Stimulated activated naive B cell treated with anti-CD40 and anti-IgM and Interleukin-4, amounts not matched to agents 10 μg/mL and 1 μg/mL and 100 μg/mL, for 72 hours (primary cell): Measurements from ENCODE around the gene POLR2I.

ENCODE experiments used
- ATAC-seq, 2 donors: fragments of 150-1000 bp; cut with Tn5 transposase; replicated peaks; 2 replicates each; pipeline ENCODE4 v1.10.0; 2021; ENCODE audit warnings: moderate library complexity in 1 of 2
- DNase-seq: peaks from one replicate; pipeline ENCODE4 v3.0.0; 2021
- H3K27ac Mint-ChIP-seq: one replicate; pipeline ENCODE4 v1.8.0; 2022; ENCODE audit warnings: mild to moderate bottlenecking, mixed read lengths
- H3K27me3 Mint-ChIP-seq, 2 donors: one replicate each; pipeline ENCODE4 v1.8.0; 2022; ENCODE audit warnings: mixed read lengths in 2 of 2
- H3K36me3 Mint-ChIP-seq, 2 donors: one replicate each; pipeline ENCODE4 v1.8.0; 2022; ENCODE audit warnings: mixed read lengths in 2 of 2, mild to moderate bottlenecking in 1 of 2
- H3K4me1 Mint-ChIP-seq, 2 donors: one replicate each; pipeline ENCODE4 v1.8.0; 2022; ENCODE audit warnings: mixed read lengths in 2 of 2, mild to moderate bottlenecking in 1 of 2
- H3K4me3 Mint-ChIP-seq, 2 donors: one replicate each; pipeline ENCODE4 v1.8.0; 2022; ENCODE audit warnings: mild to moderate bottlenecking in 2 of 2, mixed read lengths in 2 of 2, moderate library complexity in 1 of 2
- H3K9me3 Mint-ChIP-seq, 2 donors: one replicate each; pipeline ENCODE4 v1.8.0; 2022; ENCODE audit warnings: mixed read lengths in 2 of 2, mild to moderate bottlenecking in 1 of 2

POLR2I gene

DNA sequence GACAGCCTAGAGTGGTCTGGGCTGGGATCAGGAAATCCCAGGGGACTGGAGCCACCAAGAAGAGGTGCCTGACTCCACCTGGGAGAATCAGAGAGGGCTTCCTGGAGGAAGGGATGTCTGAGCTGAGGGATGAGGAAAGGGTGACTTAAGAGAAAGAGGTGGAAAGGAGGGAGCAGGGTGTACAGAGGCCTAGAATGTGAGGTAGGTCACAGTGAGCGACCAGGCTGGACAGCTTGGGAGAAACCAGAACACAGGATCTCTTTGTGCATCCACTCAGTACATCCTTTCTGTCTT is 1.6 kb upstream of the POLR2I start:
- peaks cover 35 to 55% of the 10 kb centered on the region in 2 donors for H3K4me1 Mint-ChIP-seq
- H3K27ac Mint-ChIP-seq: peak overlapping the region; percentile 99
- DNase-seq (no peak), ATAC-seq (no peak)
- peaks cover 34 to 62% of the 10 kb centered on the region in 2 donors for H3K36me3 Mint-ChIP-seq
- no peaks in the 10 kb centered on the region for H3K9me3 Mint-ChIP-seq
- H3K4me3 Mint-ChIP-seq: peak overlapping the region; percentile 94 to 98
- H3K27me3 Mint-ChIP-seq: no peaks in the 10 kb centered on the region

DNA sequence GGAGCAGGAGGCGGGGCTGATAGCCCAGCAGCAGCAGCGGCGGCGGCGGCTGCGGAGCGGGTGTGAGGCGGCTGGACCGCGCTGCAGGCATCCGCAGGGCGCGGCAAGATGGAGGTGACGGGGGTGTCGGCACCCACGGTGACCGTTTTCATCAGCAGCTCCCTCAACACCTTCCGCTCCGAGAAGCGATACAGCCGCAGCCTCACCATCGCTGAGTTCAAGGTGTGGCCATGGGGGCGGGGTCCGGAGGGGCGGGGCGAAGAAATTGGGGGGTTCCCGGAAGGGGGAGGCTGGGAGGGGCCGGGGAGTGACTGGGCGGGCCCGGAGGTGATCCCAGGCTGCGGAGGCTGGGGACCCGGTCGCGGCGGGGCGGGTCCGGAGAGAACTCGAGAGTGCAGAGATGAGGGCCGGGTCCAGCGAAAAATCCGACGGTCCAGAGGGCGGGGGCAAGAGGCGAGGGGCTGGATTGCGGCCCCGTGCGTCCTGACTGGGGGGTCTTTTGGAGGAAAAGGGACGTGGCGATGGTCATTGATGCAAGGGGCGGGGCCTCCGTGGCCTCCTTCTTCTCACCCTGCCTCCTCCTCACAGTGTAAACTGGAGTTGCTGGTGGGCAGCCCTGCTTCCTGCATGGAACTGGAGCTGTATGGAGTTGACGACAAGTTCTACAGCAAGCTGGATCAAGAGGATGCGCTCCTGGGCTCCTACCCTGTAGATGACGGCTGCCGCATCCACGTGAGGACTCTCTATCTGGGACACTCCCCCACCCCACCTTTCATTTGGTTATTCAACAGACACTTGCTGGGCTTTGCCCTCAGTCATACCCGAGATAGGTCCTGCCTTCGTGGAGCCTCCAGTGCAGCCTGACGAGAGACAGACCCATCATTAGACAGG is 1.0 kb upstream of the POLR2I start, which contains the start of gene TBCB:
Gene TBCB (plus strand): TSS at position 16 of the 891 bp plus-strand sequence. CDS start 93 bp downstream, at position 109.
- Mint-ChIP-seq H3K4me3 (peak within 1 kb of the TSS; percentile 94 to 98), H3K27ac (peak within 1 kb of the TSS; percentile 99), H3K27me3 (no peaks in the 10 kb centered on the region), H3K9me3 (no peaks in the 10 kb centered on the region), H3K36me3 (peaks cover 30 to 61% of the 10 kb centered on the region in 2 donors), H3K4me1 (peaks cover 35 to 55% of the 10 kb centered on the region in 2 donors)
- ATAC-seq (peak; percentile 58 to 62), DNase-seq (no peak)

DNA sequence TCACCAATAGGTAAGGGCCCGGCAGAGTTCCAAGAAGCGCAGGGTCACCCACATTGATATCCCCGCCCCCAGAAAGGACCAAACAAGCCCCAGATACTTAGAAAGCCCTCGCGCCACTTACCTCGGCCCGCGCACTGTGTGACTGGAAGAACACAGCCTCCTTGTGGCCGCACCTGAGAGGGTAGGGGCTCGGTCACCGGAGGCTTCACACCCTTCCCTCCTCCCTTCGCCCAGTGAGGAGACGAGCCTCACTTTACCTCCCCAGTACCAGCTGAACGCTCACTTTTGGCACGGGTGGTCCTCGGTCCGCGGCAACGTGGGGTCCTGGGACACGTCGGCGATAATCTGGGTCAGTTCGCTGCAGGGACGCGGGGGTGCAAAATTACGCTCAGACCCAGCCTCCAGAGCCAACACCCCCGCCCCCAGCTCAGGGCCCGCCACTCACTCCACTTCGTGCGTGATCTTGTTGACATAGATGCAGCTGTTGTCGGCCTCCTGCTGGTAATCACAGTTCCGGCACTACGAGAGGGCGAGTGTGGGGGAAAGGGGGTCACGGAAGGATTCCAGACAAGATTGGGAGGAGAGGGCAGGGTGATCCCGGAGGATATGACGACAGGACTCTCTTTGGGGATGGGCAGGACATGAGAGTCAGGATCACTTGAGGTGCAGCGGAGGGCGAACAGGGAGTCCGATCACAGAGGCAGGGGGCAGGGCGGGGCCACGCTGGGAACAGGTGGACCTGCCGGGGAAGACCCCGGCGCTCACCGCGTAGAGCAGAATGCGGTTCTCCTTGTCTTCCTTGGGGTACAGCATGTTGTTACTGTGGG is 568 bp downstream of the POLR2I start:
- Mint-ChIP-seq H3K4me1 (peaks cover 35 to 44% of the 10 kb centered on the region in 2 donors), H3K36me3 (peaks cover 20 to 50% of the 10 kb centered on the region in 2 donors), H3K4me3 (peak overlapping the region; percentile 94 to 98), H3K27ac (peak overlapping the region; percentile 99), H3K27me3 (no peaks in the 10 kb centered on the region), H3K9me3 (no peaks in the 10 kb centered on the region)
- DNase-seq: no peak
- ATAC-seq: peak; percentile 1 to 2

DNA sequence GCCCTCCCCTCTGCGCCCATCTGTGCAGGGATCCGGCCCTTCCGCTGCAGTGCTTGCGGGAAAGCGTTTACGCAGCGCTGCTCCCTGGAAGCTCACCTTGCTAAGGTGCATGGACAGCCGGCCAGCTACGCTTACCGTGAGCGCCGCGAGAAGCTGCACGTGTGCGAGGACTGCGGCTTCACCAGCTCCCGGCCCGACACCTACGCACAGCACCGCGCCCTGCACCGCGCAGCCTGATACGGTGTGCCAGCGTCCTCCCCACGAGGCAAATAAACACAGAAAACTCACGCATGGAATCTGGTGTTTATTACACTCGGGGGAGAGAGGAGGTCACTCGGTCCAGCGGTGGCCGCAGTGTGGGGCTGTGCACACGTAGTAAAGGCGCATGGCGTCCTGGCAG is 1.2 kb downstream of the POLR2I start:
- H3K4me1 Mint-ChIP-seq: peaks cover 33 to 41% of the 10 kb centered on the region in 2 donors
- DNase-seq (no peak), ATAC-seq (no peak)
- peak overlapping the region; percentile 94 to 98 for H3K4me3 Mint-ChIP-seq
- H3K27ac Mint-ChIP-seq: peak overlapping the region; percentile 76
- H3K27me3 Mint-ChIP-seq: no peaks in the 10 kb centered on the region
- H3K36me3 Mint-ChIP-seq: peaks cover 20 to 50% of the 10 kb centered on the region in 2 donors
- H3K9me3 Mint-ChIP-seq: no peaks in the 10 kb centered on the region

DNA sequence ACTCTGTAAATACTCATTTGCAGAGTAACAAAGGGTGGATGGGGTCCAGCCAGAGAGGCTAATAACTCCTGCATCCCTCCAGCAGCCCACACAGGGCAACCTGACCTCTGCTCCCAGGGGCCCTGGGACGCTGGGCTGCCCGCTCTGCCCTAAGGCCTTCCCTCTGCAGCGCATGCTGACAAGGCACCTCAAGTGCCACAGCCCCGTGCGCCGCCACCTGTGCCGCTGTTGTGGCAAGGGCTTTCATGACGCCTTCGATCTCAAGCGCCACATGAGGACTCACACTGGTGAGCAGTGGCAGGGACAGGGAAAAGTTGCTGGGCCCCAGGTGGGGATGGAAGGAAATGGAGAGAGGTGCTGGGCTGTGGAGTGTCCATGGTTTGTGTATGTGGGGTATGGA is 2.0 kb downstream of the POLR2I start:
- Mint-ChIP-seq H3K27ac (peak overlapping the region; percentile 11), H3K36me3 (peaks cover 17 to 50% of the 10 kb centered on the region in 2 donors), H3K4me3 (peak overlapping the region; percentile 94 to 98), H3K4me1 (peaks cover 31 to 41% of the 10 kb centered on the region in 2 donors), H3K9me3 (no peaks in the 10 kb centered on the region), H3K27me3 (no peaks in the 10 kb centered on the region)
- ATAC-seq: no peak
- no peak for DNase-seq

DNA sequence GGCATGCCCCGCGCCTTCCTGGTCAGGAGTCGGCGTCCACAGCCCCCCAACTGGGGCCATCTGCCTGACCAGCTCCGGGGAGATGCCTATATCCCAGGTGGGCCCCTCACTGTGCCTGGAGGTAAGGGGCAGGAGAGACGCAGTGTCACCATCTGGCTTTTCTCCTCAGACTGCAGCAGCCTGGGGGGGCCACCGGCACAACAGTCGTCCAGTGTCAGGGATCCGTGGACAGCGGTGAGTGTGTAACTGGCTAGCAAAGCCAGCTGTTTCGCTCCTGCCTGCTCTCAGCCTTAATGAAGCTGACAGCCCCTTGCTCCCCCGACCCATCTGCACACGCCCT is 3.5 kb downstream of the POLR2I start:
- Mint-ChIP-seq H3K36me3 (peaks cover 15 to 50% of the 10 kb centered on the region in 2 donors), H3K9me3 (no peaks in the 10 kb centered on the region), H3K4me3 (no peak overlapping the region), H3K27ac (no peak overlapping the region), H3K4me1 (peaks cover 24 to 29% of the 10 kb centered on the region in 2 donors), H3K27me3 (no peaks in the 10 kb centered on the region)
- DNase-seq (no peak), ATAC-seq (no peak)

DNA sequence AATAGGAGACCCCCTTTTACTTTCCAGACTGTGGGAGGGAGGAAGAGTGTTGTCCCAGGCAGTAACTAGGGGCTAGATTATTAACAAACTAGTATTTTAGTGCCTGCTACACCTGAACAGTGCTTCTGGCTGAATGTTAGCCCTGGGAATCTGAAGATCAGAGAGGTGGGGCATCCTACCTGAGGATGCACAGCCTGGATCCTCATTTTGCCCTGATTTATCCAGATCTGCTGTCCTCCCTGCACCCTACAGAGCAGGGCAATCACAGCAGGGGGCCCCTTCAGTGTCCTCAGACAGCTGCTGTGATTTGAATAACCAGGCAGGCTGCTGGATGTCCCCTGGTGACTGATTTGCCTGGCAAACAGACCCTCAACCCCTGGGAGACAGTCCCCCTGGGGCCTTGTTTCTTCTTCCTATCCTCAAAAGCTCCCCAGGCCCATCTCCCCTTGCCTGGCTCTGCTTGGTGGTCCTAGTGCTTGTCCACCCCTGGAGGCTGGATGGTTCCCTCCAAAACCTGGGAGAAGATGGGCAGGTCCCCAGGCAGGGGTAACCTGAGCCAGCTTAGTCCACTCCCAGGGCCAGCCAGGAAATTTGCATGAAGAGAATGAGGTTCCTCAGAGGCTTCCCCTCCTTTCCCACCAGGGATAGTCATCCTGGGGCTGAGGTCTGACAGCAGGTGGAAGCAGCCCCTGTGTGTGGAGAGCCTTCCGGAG is 4.0 kb downstream of the POLR2I start, which contains the start of gene OVOL3:
Gene OVOL3 (plus strand): TSS at position 657 of the 713 bp plus-strand sequence. CDS start 60 bp downstream, outside the sequence.
- no peak for ATAC-seq
- no peaks in the 10 kb centered on the region for H3K27me3 Mint-ChIP-seq
- no peaks in the 10 kb centered on the region for H3K9me3 Mint-ChIP-seq
- H3K4me3 Mint-ChIP-seq: no peak within 1 kb of the TSS
- H3K4me1 Mint-ChIP-seq: peaks cover 18 to 23% of the 10 kb centered on the region in 2 donors
- H3K27ac Mint-ChIP-seq: no peak within 1 kb of the TSS
- no peak for DNase-seq
- H3K36me3 Mint-ChIP-seq: peaks cover 13 to 51% of the 10 kb centered on the region in 2 donors

DNA sequence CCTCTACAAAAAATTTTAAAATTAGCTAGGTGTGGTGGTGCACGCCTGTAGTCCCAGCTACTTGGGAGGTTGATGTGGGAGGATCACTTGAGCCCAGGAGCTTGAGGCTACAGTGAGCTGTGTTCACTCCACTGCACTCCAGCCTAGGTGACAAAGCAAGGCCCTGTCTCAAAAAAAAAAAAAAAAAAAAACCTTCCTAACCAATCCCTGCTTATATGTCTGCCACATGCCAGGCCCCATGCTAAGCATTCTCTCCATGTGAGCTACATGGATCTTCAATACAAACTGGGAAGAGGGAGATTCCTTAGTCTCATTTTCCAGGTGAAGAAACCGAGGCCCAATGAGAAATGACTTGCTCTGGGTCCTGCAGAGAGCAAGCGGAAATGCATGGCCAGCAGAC is 6.0 kb downstream of the POLR2I start:
- H3K9me3 Mint-ChIP-seq: no peaks in the 10 kb centered on the region
- no peak overlapping the region for H3K4me3 Mint-ChIP-seq
- H3K4me1 Mint-ChIP-seq: peaks cover 10 to 11% of the 10 kb centered on the region in 2 donors
- DNase-seq (no peak), ATAC-seq (no peak)
- H3K27ac Mint-ChIP-seq: no peak overlapping the region
- H3K27me3 Mint-ChIP-seq: no peaks in the 10 kb centered on the region
- peaks cover 13 to 44% of the 10 kb centered on the region in 2 donors for H3K36me3 Mint-ChIP-seq

DNA sequence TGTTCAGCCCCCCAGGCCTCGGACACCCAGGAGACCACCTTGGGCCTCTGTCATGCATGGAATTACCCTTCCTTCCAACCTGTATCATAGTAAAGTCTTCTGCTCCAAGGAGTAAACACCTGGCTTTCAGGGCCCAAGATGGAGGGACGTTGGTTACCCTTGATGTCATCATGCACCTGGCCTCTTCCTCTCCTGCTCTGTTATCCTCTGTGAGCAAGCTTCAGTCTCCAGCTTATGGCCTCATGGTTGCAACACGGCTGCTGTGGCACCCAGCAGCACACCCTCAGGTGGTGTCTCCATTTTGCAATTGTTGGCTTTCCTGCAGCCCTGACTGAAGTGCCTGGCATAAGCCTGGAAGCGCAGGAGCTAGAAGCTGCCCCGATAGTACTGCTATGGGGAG is 7.7 kb downstream of the POLR2I start:
- no peaks in the 10 kb centered on the region for H3K9me3 Mint-ChIP-seq
- H3K36me3 Mint-ChIP-seq: peaks cover 12 to 44% of the 10 kb centered on the region in 2 donors
- H3K4me3 Mint-ChIP-seq: no peak overlapping the region
- H3K27ac Mint-ChIP-seq: no peak overlapping the region
- H3K4me1 Mint-ChIP-seq: peaks cover 0 to 3% of the 10 kb centered on the region in 2 donors
- ATAC-seq: no peak
- H3K27me3 Mint-ChIP-seq: no peaks in the 10 kb centered on the region
- DNase-seq: no peak

DNA sequence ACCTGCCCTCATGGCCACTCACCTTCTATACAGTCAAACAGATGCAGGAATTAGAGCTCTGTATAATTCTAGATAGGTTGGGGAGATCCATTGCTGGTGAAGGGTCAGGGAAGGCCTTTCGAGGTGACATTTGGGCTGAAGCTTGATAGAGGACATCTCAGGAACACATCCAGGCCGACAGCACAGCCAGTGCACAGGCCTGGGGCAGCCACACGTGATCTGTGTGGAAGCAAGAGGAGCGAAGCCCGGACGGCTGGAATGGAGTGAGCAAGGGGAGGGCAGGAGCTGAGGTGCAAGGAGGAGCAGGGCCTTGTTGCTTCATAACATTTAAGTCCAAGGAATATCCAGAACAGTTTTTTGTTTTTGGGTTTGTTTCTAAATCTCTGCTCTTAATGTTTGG is 8.2 kb downstream of the POLR2I start:
- no peak for ATAC-seq
- H3K27ac Mint-ChIP-seq: peak overlapping the region; percentile 65

DNA sequence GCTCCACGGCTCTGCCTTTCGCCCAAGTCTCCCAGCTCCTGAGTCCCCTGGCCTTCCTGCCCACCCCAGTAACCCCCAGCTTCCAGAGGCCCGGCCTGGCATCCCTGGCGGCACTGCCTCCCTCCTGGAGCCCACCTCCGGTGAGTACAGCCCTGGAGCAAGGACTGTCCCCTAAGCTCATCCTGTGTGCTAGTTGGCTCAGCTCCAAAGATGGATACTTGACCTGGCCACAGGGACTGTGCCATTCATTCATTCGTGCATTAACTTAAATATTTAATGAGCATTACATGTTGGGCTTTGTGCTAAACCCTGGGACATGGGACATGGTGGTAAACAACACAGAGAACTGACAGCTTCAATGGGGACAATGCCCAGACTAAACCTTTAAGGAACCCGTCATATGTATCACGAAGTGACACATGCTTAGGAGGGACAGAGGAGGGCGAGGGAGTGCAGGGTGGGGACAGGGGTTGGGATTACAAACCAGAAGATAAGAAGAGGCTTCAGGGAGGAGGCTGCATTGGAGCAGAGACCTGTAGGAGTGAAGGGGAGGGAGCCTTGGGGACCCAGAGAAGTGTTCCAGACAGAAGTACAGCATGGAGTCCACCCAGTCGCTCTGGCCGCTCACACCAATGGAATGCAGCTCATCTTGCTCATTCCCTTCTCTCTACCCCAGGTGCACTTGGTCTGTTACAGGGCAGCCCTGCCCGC is 10.7 kb downstream of the POLR2I start:
- Mint-ChIP-seq H3K27ac (no peak overlapping the region), H3K4me3 (no peak overlapping the region)

More for the DNA sequence above, 8.2 kb downstream of the POLR2I start:
- no peak for DNase-seq
- peaks cover 0 to 2% of the 10 kb centered on the region in 2 donors for H3K4me1 Mint-ChIP-seq
- no peaks in the 10 kb centered on the region for H3K9me3 Mint-ChIP-seq
- H3K27me3 Mint-ChIP-seq: no peaks in the 10 kb centered on the region
- H3K4me3 Mint-ChIP-seq: no peak overlapping the region
- H3K36me3 Mint-ChIP-seq: peaks cover 12 to 41% of the 10 kb centered on the region in 2 donors

DNA sequence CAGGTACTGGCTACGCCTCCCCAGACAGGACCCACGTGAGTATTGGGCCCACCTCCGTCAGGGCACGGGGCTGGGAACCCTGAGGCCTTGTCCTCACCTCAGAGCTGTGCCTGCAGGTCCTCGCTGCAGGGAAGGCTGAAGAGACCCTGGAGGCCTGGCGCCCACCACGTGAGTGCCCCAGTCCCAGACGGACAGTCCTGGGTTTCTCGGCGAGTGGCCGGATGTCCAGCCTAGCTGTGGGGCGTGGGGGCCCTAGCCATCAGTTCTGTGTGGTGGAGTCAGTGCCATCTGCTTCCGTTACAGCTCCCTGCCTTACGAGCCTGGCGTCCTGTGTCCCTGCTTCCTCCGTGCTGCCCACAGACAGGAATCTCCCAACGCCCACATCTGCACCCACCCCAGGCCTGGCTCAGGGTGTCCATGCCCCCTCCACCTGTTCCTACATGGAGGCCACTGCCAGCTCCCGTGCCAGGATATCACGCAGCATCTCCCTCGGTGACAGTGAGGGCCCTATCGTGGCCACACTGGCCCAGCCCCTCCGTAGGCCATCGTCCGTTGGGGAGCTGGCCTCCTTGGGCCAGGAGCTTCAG is 11.5 kb downstream of the POLR2I start:
- H3K27me3 Mint-ChIP-seq: no peaks in the 10 kb centered on the region
- peaks cover 0 to 1% of the 10 kb centered on the region in 2 donors for H3K4me1 Mint-ChIP-seq
- no peak for ATAC-seq
- no peak for DNase-seq
- H3K9me3 Mint-ChIP-seq: no peaks in the 10 kb centered on the region
- H3K4me3 Mint-ChIP-seq: no peak overlapping the region
- peaks cover 10 to 27% of the 10 kb centered on the region in 2 donors for H3K36me3 Mint-ChIP-seq
- peak overlapping the region; percentile 5 for H3K27ac Mint-ChIP-seq

More for the DNA sequence above, 10.7 kb downstream of the POLR2I start:
- no peaks in the 10 kb centered on the region for H3K9me3 Mint-ChIP-seq
- ATAC-seq (no peak), DNase-seq (no peak)
- peaks cover 0 to 1% of the 10 kb centered on the region in 2 donors for H3K4me1 Mint-ChIP-seq
- H3K27me3 Mint-ChIP-seq: no peaks in the 10 kb centered on the region
- H3K36me3 Mint-ChIP-seq: peaks cover 10 to 30% of the 10 kb centered on the region in 2 donors
